KMS-11 (cell line): ENCODE measurements around the gene BBLN.
"Not testable (repeated sequence)": the region's sequence is repeated elsewhere in the genome, so short reads cannot be mapped to it uniquely, and the experiment has no call there.

ENCODE experiments used
- H2AFZ ChIP-seq: fragments of 200-600 bp; sonication (generic); 2 replicates; pipeline ENCODE4 v1.6.1; 2016; ENCODE audit warnings: antibody characterized with exemption, mixed run types, low read depth
- H3K27ac ChIP-seq: fragments of 200-600 bp; sonication (generic); 2 replicates; pipeline ENCODE4 v1.6.1; 2016; ENCODE audit warnings: mild to moderate bottlenecking, mixed run types
- H3K27me3 ChIP-seq: fragments of 200-600 bp; sonication (generic); 2 replicates; pipeline ENCODE4 v1.6.1; 2017; ENCODE audit warnings: mild to moderate bottlenecking, low read depth, mixed run types, moderate library complexity; ENCODE audit not compliant: insufficient read depth
- H3K36me3 ChIP-seq: fragments of 200-600 bp; sonication (generic); 2 replicates; pipeline ENCODE4 v1.6.1; 2017; ENCODE audit warnings: mild to moderate bottlenecking, mixed run types; ENCODE audit not compliant: insufficient read depth
- H3K4me1 ChIP-seq: fragments of 200-600 bp; sonication (generic); 2 replicates; pipeline ENCODE4 v1.6.1; 2016; ENCODE audit warnings: mild to moderate bottlenecking, low read depth, mixed run types; ENCODE audit not compliant: poor library complexity, severe bottlenecking
- H3K4me2 ChIP-seq: fragments of 200-600 bp; sonication (generic); 2 replicates; pipeline ENCODE4 v1.7.0; 2016; ENCODE audit warnings: mild to moderate bottlenecking, mixed run types
- H3K4me3 ChIP-seq: fragments of 200-600 bp; sonication (generic); IDR thresholded peaks from 2 replicates; pipeline ENCODE4 v1.6.1; 2017; ENCODE audit warnings: low read depth, low read length, mixed read lengths; ENCODE audit not compliant: insufficient read depth
- H3K79me2 ChIP-seq: fragments of 200-600 bp; sonication (generic); 2 replicates; pipeline ENCODE4 v1.6.1; 2016; ENCODE audit warnings: low read depth, mixed run types; ENCODE audit not compliant: insufficient read depth
- H3K9ac ChIP-seq: fragments of 200-600 bp; sonication (generic); 2 replicates; pipeline ENCODE4 v1.6.1; 2016; ENCODE audit warnings: mild to moderate bottlenecking, mixed run types
- H4K20me1 ChIP-seq: fragments of 200-600 bp; sonication (generic); 2 replicates; pipeline ENCODE4 v1.6.1; 2016; ENCODE audit warnings: mild to moderate bottlenecking, mixed run types; ENCODE audit not compliant: insufficient read depth
- CTCF ChIP-seq: fragments of 200-600 bp; sonication (generic); conservative IDR thresholded peaks from 2 replicates; pipeline ENCODE4 v1.6.1; 2017; ENCODE audit warnings: low read depth, mild to moderate bottlenecking, antibody characterized with exemption, low read length, moderate library complexity, mixed read lengths

The BBLN gene

GRCh38 chr9:128159784-128160602 lies at the start of gene BBLN:
TSS of gene BBLN (plus strand) at chr9:128160265. CDS start at chr9:128160408, 143 bp downstream.
- H3K79me2 ChIP-seq: no peaks in the 10 kb centered on the region
- H2AFZ ChIP-seq: peak within 1 kb of the TSS; percentile 82
- peak within 1 kb of the TSS; percentile 73 for H3K9ac ChIP-seq
- peak within 1 kb of the TSS; percentile 32; the same call in 1 of the 2 replicates for H3K27ac ChIP-seq
- H3K4me1 ChIP-seq: peaks cover 5% of the 10 kb centered on the region
- H3K27me3 ChIP-seq: 0 out of 2 replicates have a peak, but pooled peaks cover 2% of the 10 kb centered on the region
- no peak for TF ChIP-seq CTCF
- H3K4me2 ChIP-seq: peak within 1 kb of the TSS; percentile 87
- H3K36me3 ChIP-seq: no peaks in the 10 kb centered on the region
- H4K20me1 ChIP-seq: no peaks in the 10 kb centered on the region
- H3K4me3 ChIP-seq: no peak within 1 kb of the TSS

DNA sequence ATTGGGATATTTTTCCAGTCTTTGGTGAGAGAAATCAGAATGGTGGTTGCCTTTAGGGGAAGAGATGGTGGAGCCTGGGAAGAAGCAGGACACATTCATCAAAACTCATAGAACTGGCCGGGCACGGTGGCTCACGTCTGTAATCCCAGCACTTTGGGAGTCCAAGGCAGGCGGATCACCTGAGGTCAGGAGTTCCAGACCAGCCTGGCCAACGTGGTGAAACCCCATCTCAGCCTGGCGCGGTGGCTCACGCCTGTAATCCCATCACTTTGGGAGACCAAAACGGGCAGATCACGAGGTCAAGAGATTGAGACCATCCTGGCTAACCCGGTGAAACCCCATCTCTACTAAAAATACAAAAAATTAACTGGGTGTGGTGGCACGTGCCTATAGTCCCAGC lies 48.3 kb upstream of the BBLN start:
- not testable (repeated sequence) for H3K4me3 ChIP-seq, H3K27ac ChIP-seq, H3K79me2 ChIP-seq, H3K9ac ChIP-seq, H3K27me3 ChIP-seq, H3K36me3 ChIP-seq, H3K4me2 ChIP-seq, H2AFZ ChIP-seq, H4K20me1 ChIP-seq
- H3K4me1 ChIP-seq: peaks cover 19% of the 10 kb centered on the region

DNA sequence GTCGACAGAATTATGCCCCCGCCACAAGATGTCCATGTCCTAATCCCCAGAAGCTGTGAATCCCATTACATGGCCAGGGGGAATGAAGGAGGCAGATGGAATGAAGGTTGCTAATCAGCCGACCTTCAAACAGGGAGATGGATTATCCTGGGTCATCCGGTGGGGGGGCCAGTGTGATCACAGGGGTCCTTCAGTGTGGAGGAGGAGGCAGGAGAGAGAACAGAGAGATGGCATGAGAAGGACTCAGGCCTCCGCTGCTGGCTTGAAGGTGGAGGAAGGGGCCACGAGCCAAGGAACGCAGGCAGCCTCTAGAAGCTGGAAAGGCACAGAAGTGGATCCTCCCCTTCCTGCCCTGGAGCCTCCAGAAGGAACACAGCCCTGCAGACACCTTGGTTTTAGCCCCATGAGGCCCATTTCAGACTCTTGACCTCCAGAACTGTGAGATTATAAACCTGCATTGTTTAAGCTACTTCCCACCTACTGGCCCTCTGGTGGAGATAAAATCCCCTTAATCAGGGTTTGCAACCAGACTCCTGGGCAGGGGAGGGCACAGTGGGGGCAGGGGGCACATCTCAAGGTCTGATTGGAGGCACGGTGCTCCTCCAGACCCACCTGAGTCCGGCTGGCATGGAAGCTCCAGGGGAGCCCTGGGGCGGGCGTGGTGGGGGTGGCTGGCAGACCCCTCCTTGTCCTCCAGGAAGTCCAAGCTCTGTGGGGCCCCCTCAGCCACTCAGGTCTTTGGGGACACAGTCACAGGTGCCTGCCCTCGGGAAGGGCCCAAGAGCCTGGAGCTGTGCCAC lies 46.3 kb upstream of the BBLN start:
- Histone ChIP-seq H3K4me1 (peaks cover 26% of the 10 kb centered on the region), H3K9ac (no peak overlapping the region), H2AFZ (no peak overlapping the region), H3K79me2 (no peaks in the 10 kb centered on the region), H3K27ac (no peak overlapping the region), H3K4me3 (no peak overlapping the region), H4K20me1 (no peaks in the 10 kb centered on the region), H3K4me2 (no peak overlapping the region), H3K27me3 (no peaks in the 10 kb centered on the region), H3K36me3 (no peaks in the 10 kb centered on the region)
- no peak for TF ChIP-seq CTCF

DNA sequence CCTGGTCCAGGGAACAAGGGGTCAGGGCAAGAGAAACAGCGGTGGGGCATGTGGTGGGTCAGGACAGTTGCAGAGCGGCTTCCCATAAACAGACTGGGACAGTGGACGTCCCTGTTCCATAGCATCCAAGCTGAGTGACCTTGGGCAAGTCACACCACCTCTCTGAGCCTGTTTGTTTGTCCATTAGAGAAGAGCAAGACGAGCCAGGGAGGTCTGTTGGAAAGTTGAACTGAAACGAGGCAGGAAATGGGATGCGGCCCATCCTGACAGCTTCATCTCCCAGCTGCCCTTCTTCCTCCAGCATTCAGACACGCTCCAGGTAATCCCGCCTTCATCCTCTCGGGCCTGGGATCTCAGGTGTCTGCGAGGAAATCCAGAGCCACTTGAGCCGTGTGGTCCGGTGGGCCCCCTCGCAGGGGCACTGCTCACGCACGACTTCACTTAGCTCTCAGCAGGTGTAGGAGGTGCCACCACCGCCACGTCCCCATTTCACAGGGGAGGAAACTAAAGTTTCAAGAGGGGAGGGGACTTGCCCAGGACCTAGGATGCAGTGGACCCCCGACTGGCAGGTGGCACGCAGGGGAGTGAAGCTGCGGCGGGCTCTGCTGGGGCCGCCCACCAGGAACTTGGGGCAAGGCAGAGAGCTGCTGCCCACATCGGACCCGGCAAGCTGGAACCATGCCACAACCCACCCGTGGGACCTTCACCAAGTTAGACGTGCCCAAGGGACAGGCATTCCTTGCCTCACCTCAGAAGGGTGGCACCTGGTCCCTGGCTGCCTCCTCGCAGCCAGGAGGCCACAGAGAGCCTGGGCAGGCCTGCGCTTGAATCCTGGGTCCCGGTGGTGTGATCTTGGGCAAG lies 45.5 kb upstream of the BBLN start:
- H3K79me2 ChIP-seq: no peaks in the 10 kb centered on the region
- H3K4me1 ChIP-seq: peaks cover 26% of the 10 kb centered on the region
- TF ChIP-seq CTCF: no peak
- H3K4me3 ChIP-seq: no peak overlapping the region
- H3K36me3 ChIP-seq: no peaks in the 10 kb centered on the region
- H3K4me2 ChIP-seq: no peak overlapping the region; the same call in 1 of the 2 replicates
- no peak overlapping the region; the same call in 1 of the 2 replicates for H3K27ac ChIP-seq
- H3K9ac ChIP-seq: no peak overlapping the region
- no peaks in the 10 kb centered on the region for H3K27me3 ChIP-seq
- H2AFZ ChIP-seq: no peak overlapping the region
- H4K20me1 ChIP-seq: no peaks in the 10 kb centered on the region
